NB4 (cell line): ENCODE measurements around the gene GNAO1.

Source experiments
- POLR2A ChIP-seq: IDR thresholded peaks from 2 replicates; pipeline ENCODE4 v1.6.1; 2011; ENCODE audit warnings: mild to moderate bottlenecking; ENCODE audit not compliant: insufficient read length; ENCODE audit errors: extremely low read depth
- TF ChIP-seq, protein P1 (sequence below): IDR thresholded peaks from one replicate; pipeline ENCODE4 v1.5.1; 2012; ENCODE audit warnings: low read depth, low read length

DNA sequence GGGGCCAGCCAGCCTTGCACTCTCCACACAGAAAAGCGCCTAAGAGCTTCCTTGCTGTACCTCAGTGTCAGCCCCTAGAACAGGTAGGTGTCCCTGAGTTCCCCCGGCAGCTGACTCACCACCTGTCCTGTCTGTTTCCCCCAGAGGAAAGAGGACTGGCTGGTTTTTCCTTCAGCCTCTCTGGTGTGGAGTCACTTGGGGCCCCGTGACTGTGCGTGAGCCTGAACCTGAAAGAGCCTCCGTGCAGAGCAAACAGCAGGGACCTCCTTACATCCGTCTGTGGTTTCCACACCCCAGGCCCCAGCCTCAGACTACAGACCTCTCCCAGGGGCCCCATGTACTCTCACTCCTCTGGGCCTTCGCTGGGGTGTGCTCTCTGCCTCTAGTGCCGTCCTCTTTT, 87.8 kb downstream of the GNAO1 start:
- TF ChIP-seq, protein P1, sequence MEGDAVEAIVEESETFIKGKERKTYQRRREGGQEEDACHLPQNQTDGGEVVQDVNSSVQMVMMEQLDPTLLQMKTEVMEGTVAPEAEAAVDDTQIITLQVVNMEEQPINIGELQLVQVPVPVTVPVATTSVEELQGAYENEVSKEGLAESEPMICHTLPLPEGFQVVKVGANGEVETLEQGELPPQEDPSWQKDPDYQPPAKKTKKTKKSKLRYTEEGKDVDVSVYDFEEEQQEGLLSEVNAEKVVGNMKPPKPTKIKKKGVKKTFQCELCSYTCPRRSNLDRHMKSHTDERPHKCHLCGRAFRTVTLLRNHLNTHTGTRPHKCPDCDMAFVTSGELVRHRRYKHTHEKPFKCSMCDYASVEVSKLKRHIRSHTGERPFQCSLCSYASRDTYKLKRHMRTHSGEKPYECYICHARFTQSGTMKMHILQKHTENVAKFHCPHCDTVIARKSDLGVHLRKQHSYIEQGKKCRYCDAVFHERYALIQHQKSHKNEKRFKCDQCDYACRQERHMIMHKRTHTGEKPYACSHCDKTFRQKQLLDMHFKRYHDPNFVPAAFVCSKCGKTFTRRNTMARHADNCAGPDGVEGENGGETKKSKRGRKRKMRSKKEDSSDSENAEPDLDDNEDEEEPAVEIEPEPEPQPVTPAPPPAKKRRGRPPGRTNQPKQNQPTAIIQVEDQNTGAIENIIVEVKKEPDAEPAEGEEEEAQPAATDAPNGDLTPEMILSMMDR: no peak
- TF ChIP-seq POLR2A: no peak
